Stimulated activated CD8-positive, alpha-beta memory T cell treated with anti-CD3 and anti-CD28 coated beads, Interleukin-7, amount 100 ng/mL, for 4 hours (primary cell): ENCODE measurements around the gene ACOX2.
"Not testable (repeated sequence)": the region's sequence is repeated elsewhere in the genome, so short reads cannot be mapped to it uniquely, and the experiment has no call there.

Source experiments
- DNase-seq, 2 donors: peaks; one replicate each; pipeline ENCODE4 v3.0.0-alpha.2; 2020; ENCODE audit warnings: low read depth in 2 of 2

ACOX2 gene

GRCh38 chr3:58535531-58536500, 1.2 kb downstream of the ACOX2 start:
- no peak for DNase-seq

DNA sequence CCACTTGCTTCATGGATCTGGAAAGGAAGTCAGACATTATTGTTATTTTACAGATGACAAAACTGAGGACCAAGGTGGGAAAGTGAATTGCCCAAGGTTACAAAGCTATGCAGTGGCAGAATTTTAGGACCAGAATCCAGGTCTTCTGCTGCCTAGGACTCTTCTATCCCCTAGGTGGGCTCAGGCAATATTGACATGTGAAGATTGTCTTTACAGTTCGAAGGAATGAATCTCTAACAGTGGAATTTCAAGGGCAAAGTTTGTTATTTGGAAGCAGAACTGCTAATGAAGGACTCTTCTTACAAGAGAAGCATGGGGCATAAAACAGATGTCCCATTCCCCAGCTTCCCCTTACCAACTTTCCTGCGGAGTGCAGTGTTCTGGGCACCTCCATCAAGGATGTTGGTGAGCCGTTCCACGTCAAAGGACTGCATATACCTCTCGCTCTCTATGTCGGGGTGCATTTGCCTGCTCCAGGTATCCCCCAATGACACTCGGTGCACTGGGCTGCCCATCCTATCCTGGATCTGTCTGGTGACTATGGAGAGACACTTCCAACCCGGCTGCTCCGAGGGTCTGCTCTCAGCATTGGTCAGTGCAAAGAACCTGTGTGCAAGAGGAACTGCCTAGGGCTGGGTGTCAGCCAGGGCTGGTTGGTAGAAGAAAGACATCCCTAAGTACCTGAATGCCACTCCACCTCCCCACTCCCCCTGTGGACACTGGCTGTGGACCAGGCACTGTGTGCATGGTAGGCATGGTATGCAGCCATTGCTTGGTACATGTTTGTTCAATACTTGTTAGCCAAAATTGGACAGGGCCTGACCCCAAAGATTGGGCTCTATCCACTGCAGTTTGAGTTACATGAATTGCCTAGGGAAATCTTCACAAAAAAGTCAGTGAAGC, 2.1 kb downstream of the ACOX2 start:
- DNase-seq = no peak

GRCh38 chr3:58532794-58533220, 4.2 kb downstream of the ACOX2 start:
- DNase-seq = peak; percentile 67 to 75

- DNase-seq = no peak
These were observed 5.0 kb downstream of the ACOX2 start for GRCh38 chr3:58531956-58532355.

- DNase-seq = no peak
These were observed 5.4 kb downstream of the ACOX2 start for GRCh38 chr3:58531555-58531954.

DNA sequence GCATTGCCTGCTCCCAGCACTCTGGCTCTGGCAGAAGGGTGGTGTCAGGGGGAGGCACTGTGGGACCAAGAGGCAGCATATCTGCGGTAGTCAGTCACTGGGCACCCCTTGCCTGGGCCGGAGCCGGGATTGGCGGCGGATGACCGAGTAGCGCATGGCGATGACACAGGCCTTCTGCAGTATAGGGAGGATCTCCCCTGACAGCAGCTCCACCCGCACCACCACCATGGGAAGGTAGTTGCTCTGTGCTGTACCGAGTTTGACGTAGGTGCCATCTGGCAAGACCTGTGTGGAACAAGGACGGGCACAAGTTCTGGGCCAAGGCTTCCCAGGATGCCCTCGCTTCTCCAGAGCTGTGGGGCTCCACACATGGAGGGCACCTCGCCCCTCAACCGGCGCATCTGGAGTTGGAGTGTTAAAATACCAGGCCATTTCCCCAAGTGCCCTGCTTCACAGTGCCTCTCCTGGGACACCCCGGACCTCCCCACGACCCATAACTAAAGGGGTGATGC, 6.6 kb downstream of the ACOX2 start:
- no peak for DNase-seq

DNA sequence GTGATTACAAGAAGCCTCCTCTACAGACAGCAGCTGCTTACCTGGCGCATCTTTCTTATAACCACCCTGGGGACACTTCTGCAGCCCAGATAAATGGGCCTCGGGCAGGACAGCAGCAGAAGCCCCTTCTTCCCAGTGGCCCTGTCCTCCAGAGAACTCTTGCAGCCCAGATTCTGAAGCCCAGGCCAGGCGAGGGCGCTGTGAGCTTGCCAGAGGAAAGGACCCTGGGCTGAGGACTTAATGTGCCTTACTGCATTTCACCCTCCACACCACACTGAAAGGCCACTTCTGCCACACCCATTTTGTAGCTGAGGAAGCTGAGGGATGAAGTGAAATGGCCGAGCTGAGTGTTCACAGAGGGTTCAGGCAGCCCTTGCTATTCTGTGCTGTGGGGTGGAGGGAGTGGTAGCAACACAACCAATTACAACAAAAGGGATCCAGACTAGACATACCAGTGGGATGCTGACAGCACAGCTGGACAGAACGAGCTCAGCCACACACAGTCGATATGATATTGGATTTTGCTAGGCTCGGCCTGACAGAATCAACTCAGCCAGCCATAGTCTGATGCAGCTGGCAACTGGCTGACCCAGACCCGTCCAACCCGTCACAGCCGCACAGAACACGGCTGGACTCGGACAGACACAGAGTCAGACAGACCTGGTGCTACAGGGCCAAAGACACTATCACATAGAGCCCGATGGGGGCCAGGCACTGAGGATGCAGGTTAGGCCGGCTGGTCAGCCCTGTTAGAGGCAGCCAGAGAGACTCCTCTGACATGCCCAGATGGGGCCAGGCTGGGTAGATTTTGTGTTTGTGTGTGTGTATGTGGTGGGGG, 7.3 kb downstream of the ACOX2 start:
- DNase-seq = no peak

GRCh38 chr3:58528629-58529028, 8.4 kb downstream of the ACOX2 start:
- DNase-seq = no peak

- DNase-seq = not testable (repeated sequence)
These were observed 9.6 kb downstream of the ACOX2 start for GRCh38 chr3:58527440-58527839.

DNA sequence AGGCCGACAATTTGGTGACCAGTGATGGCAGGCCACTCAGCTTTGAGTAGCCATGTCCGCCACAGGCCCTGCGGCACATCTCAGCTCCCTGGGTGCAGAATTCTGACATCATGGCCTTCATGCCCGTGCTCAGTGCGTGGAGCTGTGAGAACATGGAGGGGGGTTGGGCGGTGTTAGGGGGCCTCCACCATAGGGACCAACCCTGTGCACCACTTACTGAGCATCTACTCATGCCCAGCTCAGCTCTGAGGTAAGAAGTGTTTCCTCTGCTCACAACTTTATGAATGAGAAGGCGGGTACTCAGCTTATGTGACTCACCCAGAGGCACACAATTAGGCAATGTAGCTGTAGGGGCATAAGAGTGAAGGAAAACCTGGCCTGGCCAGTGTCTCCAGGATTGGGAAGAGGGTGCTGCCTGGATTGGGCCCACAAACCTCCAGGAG, 10.5 kb downstream of the ACOX2 start:
- no peak for DNase-seq

DNA sequence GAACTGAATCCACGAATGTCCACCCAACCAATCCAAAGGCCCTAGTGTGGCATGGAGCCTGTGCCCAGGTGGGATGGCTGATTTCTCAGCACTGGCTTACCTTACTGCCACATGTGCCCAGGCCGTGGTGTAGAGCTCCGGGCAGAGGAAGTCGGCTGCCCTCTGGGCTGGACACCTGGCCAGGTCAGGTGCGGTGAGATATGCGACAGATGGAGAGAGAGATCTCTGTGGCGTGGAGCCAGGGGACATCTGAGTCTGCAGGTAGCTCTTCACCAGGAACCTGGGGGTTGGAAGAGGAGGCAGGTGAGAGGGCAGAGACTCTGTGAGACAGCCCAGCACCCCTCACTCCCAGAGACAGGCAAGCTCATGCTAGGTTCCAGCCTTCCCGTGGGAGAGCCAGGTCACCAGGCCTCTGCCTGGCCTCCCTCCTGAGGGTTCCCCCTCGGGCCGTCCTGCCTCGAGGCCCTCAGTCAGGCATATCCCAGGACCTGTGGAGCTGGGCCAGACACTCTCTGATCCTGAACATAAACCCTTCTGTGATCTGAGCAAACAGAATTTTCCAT, 12.6 kb downstream of the ACOX2 start:
- DNase-seq = no peak

GRCh38 chr3:58522759-58523425, 14.1 kb downstream of the ACOX2 start:
- DNase-seq = no peak

- no peak for DNase-seq
These were observed 14.9 kb downstream of the ACOX2 start for GRCh38 chr3:58521917-58522631.

DNA sequence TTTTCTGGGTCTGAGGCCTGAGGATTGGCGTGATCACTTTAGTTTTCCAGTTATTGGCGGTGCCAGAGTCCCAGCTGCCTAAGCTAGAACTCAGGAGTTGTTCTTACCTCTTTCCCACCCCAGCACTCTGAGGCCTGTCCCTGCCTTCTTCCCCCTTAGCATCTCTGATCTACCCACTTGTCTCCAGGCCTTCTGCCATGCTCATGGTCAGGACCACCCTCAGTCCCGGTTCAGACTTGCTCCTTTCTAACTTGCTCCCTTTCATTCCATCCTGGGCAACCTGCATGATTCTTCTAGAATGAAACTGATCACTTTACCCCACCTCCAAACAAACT, 15.7 kb downstream of the ACOX2 start:
- DNase-seq = no peak

DNA sequence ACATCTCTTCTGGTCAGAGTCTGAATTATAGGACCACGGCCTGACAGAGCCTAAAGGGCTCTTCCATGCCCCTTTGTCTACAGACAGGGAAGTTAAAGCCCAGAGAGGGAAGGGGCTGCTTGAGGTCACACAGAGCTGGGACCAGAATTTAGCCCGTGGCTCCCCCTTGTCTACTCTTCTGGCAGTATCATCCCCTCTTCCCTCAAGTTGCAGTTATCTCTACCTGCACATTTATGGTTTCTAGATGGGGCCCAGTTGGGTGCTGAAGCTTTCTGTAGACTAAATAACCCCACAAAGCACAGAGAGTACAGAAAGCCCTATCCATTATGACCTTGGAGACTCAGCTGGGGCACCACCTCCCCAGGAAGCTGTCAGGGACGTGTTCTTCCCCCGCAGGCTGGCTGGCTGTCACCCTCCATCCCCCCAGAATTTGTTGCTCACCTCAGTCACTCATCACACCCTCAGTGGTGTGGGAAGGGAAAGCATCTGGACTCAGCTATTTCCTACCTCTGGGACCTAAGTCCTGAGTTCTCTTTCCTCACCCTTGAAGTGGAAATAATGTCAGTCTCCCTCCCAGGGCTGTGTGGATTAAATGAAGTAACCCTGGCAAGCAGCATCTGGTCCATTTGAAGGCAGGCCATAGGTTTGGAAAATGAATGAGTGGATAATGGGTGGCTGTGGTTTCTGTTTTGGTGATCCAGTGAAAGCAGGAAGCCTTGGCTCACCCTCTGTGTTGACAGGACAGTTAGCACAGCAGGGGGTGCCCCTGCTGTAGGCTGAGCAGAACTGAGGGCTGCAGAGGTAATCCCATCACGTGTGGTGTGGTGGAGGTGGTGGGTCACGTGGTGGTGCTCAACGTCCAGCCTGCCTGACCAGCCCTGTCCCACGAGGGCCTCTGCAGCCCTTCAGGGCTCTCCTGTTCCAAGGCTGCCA, 16.3 kb downstream of the ACOX2 start:
- no peak for DNase-seq

DNA sequence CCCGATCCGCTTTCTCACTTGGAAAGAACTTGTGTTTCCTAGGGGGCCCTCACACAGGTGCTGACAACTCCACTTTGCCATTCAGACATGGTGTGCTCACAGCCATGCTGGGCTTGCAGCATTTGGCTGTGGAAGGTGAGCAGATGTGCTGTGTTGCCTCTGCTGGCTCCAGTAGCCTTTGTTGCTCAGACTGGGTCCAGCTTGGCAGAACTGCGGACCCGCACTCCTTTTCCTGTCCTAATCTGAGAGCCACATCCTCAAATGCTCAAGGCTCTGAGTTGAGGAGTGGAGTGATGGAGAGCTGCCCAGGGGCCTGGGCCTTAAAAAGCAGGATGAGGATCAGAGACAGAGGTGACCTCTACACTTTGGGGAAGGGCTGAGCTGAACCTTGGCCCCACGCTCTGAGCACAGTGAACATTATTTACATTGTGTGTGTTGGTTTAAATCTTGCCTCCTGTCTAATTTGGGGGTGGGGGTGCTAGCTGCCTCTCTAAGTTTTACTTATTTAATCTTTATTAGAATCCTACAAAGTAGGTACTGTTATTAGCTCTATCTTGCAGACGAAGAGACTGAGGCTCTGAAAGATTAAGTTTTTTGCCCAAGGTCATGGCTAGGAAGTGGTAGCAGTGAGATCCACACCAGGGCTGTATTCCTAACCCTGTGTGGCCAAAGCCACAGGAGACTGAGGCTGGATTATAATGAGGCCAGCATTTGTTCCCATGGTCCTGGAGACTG, 17.2 kb downstream of the ACOX2 start:
- no peak for DNase-seq

- no peak for DNase-seq
These were observed 18.6 kb downstream of the ACOX2 start for GRCh38 chr3:58518291-58518789.

DNA sequence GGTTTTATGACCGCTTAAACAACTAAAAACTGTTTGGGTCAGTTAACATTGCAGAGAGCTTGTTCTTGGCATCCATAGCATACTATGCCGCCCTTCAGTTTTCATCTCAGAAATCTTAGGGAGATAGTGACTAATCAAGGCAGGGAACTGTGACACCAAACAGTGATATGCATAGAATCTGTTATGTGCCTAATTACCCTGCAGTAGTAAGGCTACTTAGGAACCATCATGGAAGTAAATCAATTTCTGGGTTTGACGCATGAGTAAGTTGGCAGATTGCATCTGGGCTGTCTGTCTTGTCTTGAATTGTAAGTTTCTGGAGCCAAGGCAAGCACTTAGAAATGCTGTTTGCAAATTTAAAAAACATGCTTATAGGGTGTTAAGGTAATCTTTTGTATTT, 22.6 kb downstream of the ACOX2 start:
- no peak for DNase-seq
